ENCODE results near the gene GALNT7. TPM values are rescaled to one million over a fixed set of nuclear protein-coding genes. Genes with fewer than 3 reads are reported as not detected.

GALNT7 gene
- polyA plus RNA-seq, 3 donors: 12.3 to 29.0 (median 19.7) TPM

DNA sequence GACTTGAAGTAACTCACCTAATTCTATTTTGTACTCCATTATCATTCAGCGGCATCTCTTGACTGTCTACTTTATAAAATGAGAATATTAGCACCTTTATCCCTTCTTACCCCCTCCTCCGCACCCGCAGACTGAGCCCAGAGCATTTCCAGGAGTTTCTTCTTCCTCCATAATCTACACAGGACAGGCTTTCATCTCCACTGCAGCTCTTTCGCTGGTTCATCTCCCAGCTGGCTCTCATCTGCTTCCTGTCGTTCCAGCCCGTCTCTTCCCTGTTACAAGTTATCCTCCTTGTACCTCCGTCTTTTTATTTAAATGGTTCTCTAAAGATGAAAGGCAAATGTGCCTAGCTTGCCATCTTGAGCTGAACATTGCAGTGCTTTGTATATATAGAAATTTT lies 39.8 kb downstream of the GALNT7 start:
- Mint-ChIP-seq H3K9me3 (peaks cover 0 to 4% (median under 1%) of the 10 kb centered on the region in 7 donors), H3K36me3 (peaks cover 26 to 41% of the 10 kb centered on the region in 2 donors), H3K4me1 (peaks cover 5% of the 10 kb centered on the region), H3K4me3 (no peak overlapping the region), H3K27me3 (ENCODE audit: low read depth in 3 of 3) (no peaks in the 10 kb centered on the region), H3K27ac (peak overlapping the region in 1 of 7 donors; percentile 47)
- Histone ChIP-seq H3K4me1 (ENCODE audit: control insufficient read depth in 1 of 2, insufficient read depth in 2 of 2, low read length in 2 of 2) (no peaks in the 10 kb centered on the region), H3K4me3 (replicated peaks in 1 of 3; ENCODE audit: low read depth in 2 of 3, low read length in 3 of 3) (no peak overlapping the region), H3K9ac (ENCODE audit: insufficient read depth, low read length, poor library complexity, severe bottlenecking) (no peak overlapping the region), H3K27ac (ENCODE audit: low read depth in 1 of 2, low read length in 2 of 2) (no peak overlapping the region), H3K79me2 (ENCODE audit: insufficient read depth, low read length) (peaks cover 87% of the 10 kb centered on the region), H2AFZ (ENCODE audit: insufficient read depth, low read depth, low read length, poor library complexity, severe bottlenecking) (no peak overlapping the region), H4K20me1 (ENCODE audit: insufficient read depth, low read length) (peaks cover 50% of the 10 kb centered on the region), H3K36me3 (replicated peaks in 1 of 2; ENCODE audit: control insufficient read depth in 1 of 2, insufficient read depth in 2 of 2, low read length in 2 of 2) (peaks cover 9 to 16% of the 10 kb centered on the region in 2 donors), H3K4me2 (replicated peaks; ENCODE audit: extremely low read depth, low read length, poor library complexity, severe bottlenecking) (no peak overlapping the region), H3K9me3 (replicated peaks in 1 of 2; ENCODE audit: control insufficient read depth in 1 of 2, insufficient read depth in 1 of 2, low read length in 2 of 2) (no peaks in the 10 kb centered on the region), H3K27me3 (ENCODE audit: control insufficient read depth in 2 of 2, insufficient read depth in 2 of 2, low read length in 2 of 2) (no peaks in the 10 kb centered on the region)
- TF ChIP-seq, protein P1, sequence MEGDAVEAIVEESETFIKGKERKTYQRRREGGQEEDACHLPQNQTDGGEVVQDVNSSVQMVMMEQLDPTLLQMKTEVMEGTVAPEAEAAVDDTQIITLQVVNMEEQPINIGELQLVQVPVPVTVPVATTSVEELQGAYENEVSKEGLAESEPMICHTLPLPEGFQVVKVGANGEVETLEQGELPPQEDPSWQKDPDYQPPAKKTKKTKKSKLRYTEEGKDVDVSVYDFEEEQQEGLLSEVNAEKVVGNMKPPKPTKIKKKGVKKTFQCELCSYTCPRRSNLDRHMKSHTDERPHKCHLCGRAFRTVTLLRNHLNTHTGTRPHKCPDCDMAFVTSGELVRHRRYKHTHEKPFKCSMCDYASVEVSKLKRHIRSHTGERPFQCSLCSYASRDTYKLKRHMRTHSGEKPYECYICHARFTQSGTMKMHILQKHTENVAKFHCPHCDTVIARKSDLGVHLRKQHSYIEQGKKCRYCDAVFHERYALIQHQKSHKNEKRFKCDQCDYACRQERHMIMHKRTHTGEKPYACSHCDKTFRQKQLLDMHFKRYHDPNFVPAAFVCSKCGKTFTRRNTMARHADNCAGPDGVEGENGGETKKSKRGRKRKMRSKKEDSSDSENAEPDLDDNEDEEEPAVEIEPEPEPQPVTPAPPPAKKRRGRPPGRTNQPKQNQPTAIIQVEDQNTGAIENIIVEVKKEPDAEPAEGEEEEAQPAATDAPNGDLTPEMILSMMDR (IDR thresholded peaks at IDR 0.05): no peak
- DNase-seq: no peak
- 100% methylated on average over 4 of the region's 7 CpGs for WGBS (ENCODE audit: insufficient coverage)
- intact Hi-C loops (cut with micrococcal nuclease): no loop called here

DNA sequence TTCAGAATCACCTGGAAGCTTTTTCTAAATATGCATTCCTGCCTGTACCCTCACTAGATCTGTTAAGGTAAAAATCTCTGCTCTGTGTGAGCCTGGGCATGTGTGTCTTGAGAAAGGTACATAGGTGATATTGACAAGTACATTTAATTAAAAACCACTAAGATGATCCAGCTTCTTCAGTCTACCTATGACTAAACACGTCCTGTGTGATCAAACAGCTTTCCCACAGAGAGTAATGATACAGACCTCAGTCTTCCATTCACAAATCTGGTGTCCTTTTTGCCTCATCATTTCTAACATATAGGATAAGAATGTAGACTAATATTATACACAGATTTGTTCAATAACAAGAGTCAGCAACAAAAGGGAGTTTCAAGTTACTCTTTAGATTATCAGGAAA lies 42.6 kb downstream of the GALNT7 start:
- peaks cover 86% of the 10 kb centered on the region for H3K79me2 ChIP-seq (ENCODE audit: insufficient read depth, low read length)
- H2AFZ ChIP-seq (ENCODE audit: insufficient read depth, low read depth, low read length, poor library complexity, severe bottlenecking): no peak overlapping the region
- Mint-ChIP-seq H3K4me3 (no peak overlapping the region), H3K27ac (no peak overlapping the region), H3K27me3 (ENCODE audit: low read depth in 3 of 3) (no peaks in the 10 kb centered on the region), H3K4me1 (peaks cover 5% of the 10 kb centered on the region), H3K9me3 (no peaks in the 10 kb centered on the region), H3K36me3 (peaks cover 17 to 21% of the 10 kb centered on the region in 2 donors)
- no peak for DNase-seq
- TF ChIP-seq, protein P1 (IDR thresholded peaks at IDR 0.05): no peak
- no peak overlapping the region for H3K27ac ChIP-seq (ENCODE audit: low read depth in 1 of 2, low read length in 2 of 2)
- H3K27me3 ChIP-seq (ENCODE audit: control insufficient read depth in 2 of 2, insufficient read depth in 2 of 2, low read length in 2 of 2): no peaks in the 10 kb centered on the region
- no peak overlapping the region for H3K4me2 ChIP-seq (replicated peaks; ENCODE audit: extremely low read depth, low read length, poor library complexity, severe bottlenecking)
- H3K4me1 ChIP-seq (ENCODE audit: control insufficient read depth in 1 of 2, insufficient read depth in 2 of 2, low read length in 2 of 2): no peaks in the 10 kb centered on the region
- intact Hi-C loops (cut with micrococcal nuclease): no loop called here
- H3K9me3 ChIP-seq (replicated peaks in 1 of 2; ENCODE audit: control insufficient read depth in 1 of 2, insufficient read depth in 1 of 2, low read length in 2 of 2): no peaks in the 10 kb centered on the region
- no peak overlapping the region for H3K9ac ChIP-seq (ENCODE audit: insufficient read depth, low read length, poor library complexity, severe bottlenecking)
- H3K4me3 ChIP-seq (replicated peaks in 1 of 3; ENCODE audit: low read depth in 2 of 3, low read length in 3 of 3): no peak overlapping the region
- no CpG with 5 or more reads among the region's 1 CpG for WGBS (ENCODE audit: insufficient coverage)
- H4K20me1 ChIP-seq (ENCODE audit: insufficient read depth, low read length): peaks cover 48% of the 10 kb centered on the region
- peaks cover 2 to 8% of the 10 kb centered on the region in 2 donors for H3K36me3 ChIP-seq (replicated peaks in 1 of 2; ENCODE audit: control insufficient read depth in 1 of 2, insufficient read depth in 2 of 2, low read length in 2 of 2)
